Lower lobe of right lung (tissue), 2 donors: ENCODE measurements around the gene MAN2A1. TPM values are rescaled to one million over a fixed set of nuclear protein-coding genes. Genes with fewer than 3 reads are reported as not detected.
"Not testable (repeated sequence)": the region's sequence is repeated elsewhere in the genome, so short reads cannot be mapped to it uniquely, and the experiment has no call there.

Experiments
- ATAC-seq, 2 donors: fragments of 200-7000 bp; cut with Tn5 transposase; one replicate each; pipeline ENCODE4 v1.9.1; 2020 to 2022; ENCODE audit warnings: mild to moderate bottlenecking in 2 of 2, moderate library complexity in 2 of 2
- DNase-seq: peaks from one replicate; pipeline ENCODE4 v3.0.0-alpha.2; 2020
- H3K27ac ChIP-seq: fragments of 200-600 bp; one replicate; pipeline ENCODE4 v1.8.0; 2022
- H3K27me3 ChIP-seq: fragments of 200-600 bp; one replicate; pipeline ENCODE4 v1.8.0; 2022; ENCODE audit warnings: low read depth
- H3K36me3 ChIP-seq: fragments of 200-600 bp; one replicate; pipeline ENCODE4 v1.8.0; 2022; ENCODE audit warnings: mild to moderate bottlenecking
- H3K4me1 ChIP-seq: fragments of 200-600 bp; one replicate; pipeline ENCODE4 v1.8.0; 2022
- H3K4me3 ChIP-seq: fragments of 200-600 bp; one replicate; pipeline ENCODE4 v1.8.0; 2022; ENCODE audit warnings: mild to moderate bottlenecking
- H3K9me3 ChIP-seq: fragments of 200-600 bp; one replicate; pipeline ENCODE4 v1.8.0; 2022
- CTCF ChIP-seq: fragments of 200-600 bp; IDR thresholded peaks from one replicate; pipeline ENCODE4 v1.8.0; 2022; ENCODE audit warnings: antibody characterized with exemption, mild to moderate bottlenecking
- intact Hi-C: fragments of 100-400 bp; cut with DNase I; formaldehyde crosslinking; loops from one replicate; pipeline ENCODE4 v1.11.0; 2022
- total RNA-seq: library from RNA; stranded (reverse); fragmentation: NEBNext Ultra II Directional; extraction: Animal tissue kit (Norgen Biotek cat#: 25700); gene quantifications from one replicate; pipeline ENCODE4 v1.2.1, GENCODE V29; 2021
- donor health status: DM: no; HTN: yes; CAD: no; lungs with severe emphysema.

The MAN2A1 gene
- total RNA-seq, 1 donor from 2014 or later = 42.9 TPM

- ATAC-seq = no peak
- intact Hi-C loops = no loop called here
- H3K27ac ChIP-seq = no peak overlapping the region
- no peak overlapping the region for H3K4me3 ChIP-seq
- H3K27me3 ChIP-seq = no peaks in the 10 kb centered on the region
- no peaks in the 10 kb centered on the region for H3K9me3 ChIP-seq
- no peak for DNase-seq
- no peak for TF ChIP-seq CTCF
- no peaks in the 10 kb centered on the region for H3K4me1 ChIP-seq
- no peaks in the 10 kb centered on the region for H3K36me3 ChIP-seq
These were observed 192.8 kb downstream of the MAN2A1 start for GRCh38 chr5:109882546-109882945.

GRCh38 chr5:109884676-109885075 lies 194.9 kb downstream of the MAN2A1 start:
- no peaks in the 10 kb centered on the region for H3K36me3 ChIP-seq
- TF ChIP-seq CTCF = no peak
- H3K4me3 ChIP-seq = no peak overlapping the region
- H3K9me3 ChIP-seq = no peaks in the 10 kb centered on the region
- no peaks in the 10 kb centered on the region for H3K4me1 ChIP-seq
- H3K27me3 ChIP-seq = no peaks in the 10 kb centered on the region
- intact Hi-C loops = no loop called here
- no peak overlapping the region for H3K27ac ChIP-seq
- ATAC-seq (no peak), DNase-seq (no peak)

- H3K27me3 ChIP-seq = no peaks in the 10 kb centered on the region
- no peak for TF ChIP-seq CTCF
- no peaks in the 10 kb centered on the region for H3K36me3 ChIP-seq
- no peaks in the 10 kb centered on the region for H3K9me3 ChIP-seq
- ATAC-seq (no peak), DNase-seq (no peak)
- intact Hi-C loops = no loop called here
- no peaks in the 10 kb centered on the region for H3K4me1 ChIP-seq
- H3K27ac ChIP-seq = no peak overlapping the region
- H3K4me3 ChIP-seq = no peak overlapping the region
These were observed 195.5 kb downstream of the MAN2A1 start for GRCh38 chr5:109885205-109885604.

GRCh38 chr5:109888989-109889388 lies 199.3 kb downstream of the MAN2A1 start:
- no peaks in the 10 kb centered on the region for H3K36me3 ChIP-seq
- ATAC-seq = no peak
- no peak for DNase-seq
- intact Hi-C loops = no loop called here
- no peak overlapping the region for H3K27ac ChIP-seq
- no peaks in the 10 kb centered on the region for H3K4me1 ChIP-seq
- TF ChIP-seq CTCF = no peak
- no peaks in the 10 kb centered on the region for H3K9me3 ChIP-seq
- no peak overlapping the region for H3K4me3 ChIP-seq
- no peaks in the 10 kb centered on the region for H3K27me3 ChIP-seq

- intact Hi-C loops, H3K27me3 ChIP-seq, DNase-seq, ATAC-seq, H3K4me1 ChIP-seq, H3K4me3 ChIP-seq, H3K27ac ChIP-seq, H3K9me3 ChIP-seq, H3K36me3 ChIP-seq: not testable (repeated sequence)
These were observed 203.5 kb downstream of the MAN2A1 start for GRCh38 chr5:109893271-109893670.

- no peak for TF ChIP-seq CTCF
- Histone ChIP-seq H3K36me3 (no peaks in the 10 kb centered on the region), H3K9me3 (no peaks in the 10 kb centered on the region), H3K4me1 (no peaks in the 10 kb centered on the region), H3K27me3 (no peaks in the 10 kb centered on the region), H3K27ac (no peak overlapping the region), H3K4me3 (no peak overlapping the region)
- intact Hi-C loops = no loop called here
- DNase-seq (no peak), ATAC-seq (no peak)
These were observed 208.8 kb downstream of the MAN2A1 start for GRCh38 chr5:109898269-109899162.
